IPS-15b (cell line): ENCODE measurements around the gene NEGR1.

Experiments used
- H3K27me3 ChIP-seq: one replicate; pipeline ENCODE4 v1.6.1; 2013; ENCODE audit warnings: low read length; ENCODE audit not compliant: control insufficient read depth, insufficient read depth
- H3K36me3 ChIP-seq: one replicate; pipeline ENCODE4 v1.6.1; 2013; ENCODE audit warnings: low read length; ENCODE audit not compliant: control insufficient read depth, insufficient read depth
- H3K4me1 ChIP-seq: one replicate; pipeline ENCODE4 v1.6.1; 2013; ENCODE audit warnings: mild to moderate bottlenecking, low read length; ENCODE audit not compliant: control insufficient read depth, insufficient read depth
- H3K4me3 ChIP-seq: one replicate; pipeline ENCODE4 v1.5.1; 2013; ENCODE audit warnings: low read depth, low read length
- H3K9ac ChIP-seq: one replicate; pipeline ENCODE4 v1.6.1; 2013; ENCODE audit warnings: low read depth, mild to moderate bottlenecking, low read length
- H3K9me3 ChIP-seq: one replicate; pipeline ENCODE4 v1.6.1; 2013; ENCODE audit warnings: mild to moderate bottlenecking, low read length; ENCODE audit not compliant: control insufficient read depth, insufficient read depth

The NEGR1 gene

DNA sequence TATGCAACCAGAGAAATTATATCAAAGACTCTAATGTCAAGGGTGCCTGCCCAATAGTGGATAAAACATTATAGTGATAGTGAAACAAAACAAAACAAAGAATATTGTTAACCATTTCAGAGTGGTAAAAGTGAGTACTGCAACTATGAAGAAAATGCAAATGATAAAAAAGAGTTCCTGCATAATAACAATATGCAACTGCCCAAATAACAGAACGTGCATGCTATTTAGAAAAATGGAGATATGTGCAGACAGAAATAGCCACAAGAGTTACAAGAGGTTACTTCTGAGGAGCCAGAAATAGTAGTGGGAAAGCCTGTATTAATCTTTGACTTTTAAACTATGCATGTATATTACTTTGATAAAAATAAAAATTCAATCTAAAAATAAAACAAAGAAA is 302.5 kb downstream of the NEGR1 start:
- no peaks in the 10 kb centered on the region for H3K36me3 ChIP-seq
- no peaks in the 10 kb centered on the region for H3K9me3 ChIP-seq
- no peak overlapping the region for H3K9ac ChIP-seq
- H3K4me3 ChIP-seq = no peak overlapping the region
- H3K27me3 ChIP-seq = no peaks in the 10 kb centered on the region
- H3K4me1 ChIP-seq = no peaks in the 10 kb centered on the region

DNA sequence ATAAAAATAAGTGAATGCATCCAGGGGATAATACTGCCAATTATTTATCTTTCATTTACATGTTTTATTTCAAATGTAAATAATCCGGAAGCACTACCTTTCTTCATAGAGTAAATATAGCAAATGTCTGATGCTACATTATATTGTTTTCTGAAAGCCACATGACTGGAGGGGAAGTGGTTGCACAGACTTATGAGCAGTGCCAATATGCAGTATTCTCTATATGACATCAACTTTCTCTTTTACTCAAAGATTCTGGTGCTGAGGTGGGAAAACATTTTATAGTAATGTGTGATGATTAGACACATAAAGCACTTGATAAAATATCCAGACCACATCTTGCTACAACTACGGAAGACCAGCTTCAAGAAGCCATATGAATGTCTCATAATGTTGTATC is 314.7 kb downstream of the NEGR1 start:
- no peaks in the 10 kb centered on the region for H3K36me3 ChIP-seq
- H3K9me3 ChIP-seq = no peaks in the 10 kb centered on the region
- no peak overlapping the region for H3K9ac ChIP-seq
- H3K4me3 ChIP-seq = no peak overlapping the region
- no peaks in the 10 kb centered on the region for H3K4me1 ChIP-seq
- H3K27me3 ChIP-seq = no peaks in the 10 kb centered on the region

DNA sequence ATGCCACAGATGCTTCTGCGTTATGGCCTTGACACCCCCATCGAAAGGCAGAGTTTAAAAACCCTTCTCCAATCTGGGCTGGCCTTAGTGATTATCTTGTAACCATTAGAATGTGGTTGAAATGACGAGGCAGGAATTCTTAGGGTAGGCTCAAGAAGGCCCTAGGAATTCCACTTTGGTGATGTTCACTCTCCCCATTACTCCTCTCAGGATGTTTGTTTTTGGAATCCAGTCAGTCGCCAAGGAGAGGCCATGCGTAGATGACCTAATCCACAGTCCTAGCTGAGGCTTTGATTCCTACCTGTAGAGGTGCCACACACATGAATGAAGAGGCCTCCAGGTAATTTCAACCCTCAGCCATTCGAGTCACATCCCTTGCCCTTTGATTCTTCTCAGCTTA is 318.2 kb downstream of the NEGR1 start:
- H3K4me1 ChIP-seq = no peaks in the 10 kb centered on the region
- no peaks in the 10 kb centered on the region for H3K9me3 ChIP-seq
- H3K9ac ChIP-seq = no peak overlapping the region
- no peak overlapping the region for H3K4me3 ChIP-seq
- no peaks in the 10 kb centered on the region for H3K27me3 ChIP-seq
- no peaks in the 10 kb centered on the region for H3K36me3 ChIP-seq

DNA sequence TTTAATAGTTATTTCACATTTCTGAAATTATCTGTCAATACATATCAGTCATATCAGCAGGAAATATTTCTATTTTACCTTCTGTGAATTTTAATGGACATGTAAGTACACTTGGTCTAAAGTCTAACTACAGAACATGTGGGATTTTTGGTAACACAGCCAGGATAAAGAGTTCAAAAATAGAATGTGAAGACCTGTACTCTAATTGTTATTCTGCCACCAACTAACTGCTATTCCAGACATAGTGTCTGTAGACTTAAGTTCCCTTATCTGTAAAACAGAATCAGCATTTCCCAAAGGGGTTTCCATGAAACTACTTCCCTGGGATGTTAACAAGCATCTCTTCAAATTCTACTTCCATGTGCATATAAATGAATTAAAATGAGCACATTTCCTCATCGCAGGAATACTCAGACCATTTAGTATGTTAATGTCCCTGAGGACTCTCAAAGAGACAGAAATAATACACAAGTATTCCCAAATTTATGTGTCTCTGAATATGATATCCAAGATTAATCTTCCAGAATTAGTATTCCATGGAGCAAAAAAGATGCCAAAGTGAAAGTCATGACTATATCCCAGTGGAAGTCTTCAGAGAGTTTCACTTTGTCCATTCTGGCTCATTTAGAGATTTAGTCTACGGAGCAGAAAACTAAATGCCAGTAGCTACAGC is 325.6 kb downstream of the NEGR1 start:
- Histone ChIP-seq H3K27me3 (no peaks in the 10 kb centered on the region), H3K4me1 (no peaks in the 10 kb centered on the region), H3K36me3 (no peaks in the 10 kb centered on the region), H3K9me3 (no peaks in the 10 kb centered on the region), H3K9ac (no peak overlapping the region), H3K4me3 (no peak overlapping the region)

DNA sequence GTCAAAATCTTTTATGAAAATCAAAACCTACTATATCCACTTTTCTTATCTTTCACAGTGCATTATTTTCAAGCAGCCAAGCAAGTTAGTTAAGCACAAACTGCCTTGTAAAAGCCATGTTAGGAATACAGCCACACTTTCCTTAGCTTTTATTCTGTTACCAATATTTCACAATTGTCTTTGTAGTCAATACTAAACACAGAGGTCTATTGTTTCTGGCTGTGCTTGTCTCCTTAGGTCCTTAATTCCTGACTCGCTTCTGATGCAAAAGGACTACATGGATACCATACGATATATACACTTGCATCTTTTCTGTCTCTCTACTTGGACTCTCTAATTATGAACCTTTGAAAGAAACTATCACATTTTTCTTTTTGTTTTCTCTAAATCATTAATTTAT is 331.8 kb downstream of the NEGR1 start:
- Histone ChIP-seq H3K27me3 (no peaks in the 10 kb centered on the region), H3K9ac (no peak overlapping the region), H3K9me3 (no peaks in the 10 kb centered on the region), H3K4me3 (no peak overlapping the region), H3K36me3 (no peaks in the 10 kb centered on the region), H3K4me1 (no peaks in the 10 kb centered on the region)

DNA sequence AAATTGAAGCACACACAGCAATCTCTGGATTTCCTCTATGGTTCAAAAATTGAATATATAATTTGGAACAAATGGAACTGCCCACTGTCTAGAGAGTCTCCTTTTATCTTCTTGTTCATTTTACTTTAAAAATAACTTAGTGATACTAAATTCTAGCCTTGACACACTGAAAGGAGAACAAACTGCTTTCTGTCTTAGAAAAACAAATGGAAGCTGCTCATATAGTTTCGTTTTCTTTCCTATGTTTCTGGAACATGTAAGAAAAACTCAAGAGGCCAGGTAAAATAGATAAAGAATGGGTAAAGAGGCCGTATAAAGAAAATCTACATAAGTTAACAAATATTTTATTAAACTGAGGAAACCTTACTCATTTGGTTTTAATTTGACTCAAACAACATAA is 332.7 kb downstream of the NEGR1 start:
- Histone ChIP-seq H3K36me3 (no peaks in the 10 kb centered on the region), H3K4me3 (no peak overlapping the region), H3K9ac (no peak overlapping the region), H3K4me1 (no peaks in the 10 kb centered on the region), H3K9me3 (no peaks in the 10 kb centered on the region), H3K27me3 (no peaks in the 10 kb centered on the region)

DNA sequence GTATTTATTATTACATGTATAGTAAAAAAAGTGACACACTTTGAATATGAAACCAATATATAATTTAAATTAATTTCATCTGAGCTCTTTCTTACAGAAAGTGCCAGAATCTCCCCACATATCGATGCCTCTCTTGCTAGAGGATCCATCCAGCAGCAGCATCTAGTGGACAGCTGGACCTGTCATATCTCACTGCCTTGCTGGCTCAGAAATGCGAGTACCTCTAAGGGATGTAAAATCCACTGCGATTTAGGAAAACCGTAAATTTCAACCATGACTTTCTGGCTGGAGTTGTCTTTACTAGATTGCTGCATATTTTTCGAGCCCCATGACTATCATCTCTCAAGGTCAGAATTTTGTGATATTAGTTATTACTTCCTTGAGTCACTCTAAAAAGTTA is 333.8 kb downstream of the NEGR1 start:
- Histone ChIP-seq H3K9ac (no peak overlapping the region), H3K9me3 (no peaks in the 10 kb centered on the region)

DNA sequence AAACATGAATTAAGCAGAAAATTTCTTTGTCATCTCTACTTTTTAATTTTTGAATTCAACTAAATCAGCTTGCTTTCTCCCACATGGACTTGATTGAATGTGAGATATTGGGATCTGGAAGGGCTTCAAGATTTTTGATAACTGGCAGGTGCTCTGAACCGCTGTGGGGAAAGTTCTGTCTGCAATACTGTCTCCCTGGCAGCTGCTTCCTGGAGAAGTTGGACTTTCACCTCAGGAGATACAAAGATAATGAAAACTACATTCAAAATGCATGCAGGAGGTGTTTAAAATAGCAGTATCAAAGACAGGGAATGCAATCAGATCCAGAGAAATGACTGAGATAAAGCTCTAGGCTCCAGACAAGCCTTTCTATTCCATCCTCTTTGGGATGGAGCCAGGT is 338.3 kb downstream of the NEGR1 start:
- no peaks in the 10 kb centered on the region for H3K36me3 ChIP-seq
- no peaks in the 10 kb centered on the region for H3K9me3 ChIP-seq
- no peaks in the 10 kb centered on the region for H3K27me3 ChIP-seq
- H3K4me1 ChIP-seq = no peaks in the 10 kb centered on the region
- no peak overlapping the region for H3K4me3 ChIP-seq
- H3K9ac ChIP-seq = no peak overlapping the region

More for the DNA sequence above, 333.8 kb downstream of the NEGR1 start:
- Histone ChIP-seq H3K36me3 (no peaks in the 10 kb centered on the region), H3K4me1 (no peaks in the 10 kb centered on the region), H3K27me3 (no peaks in the 10 kb centered on the region), H3K4me3 (no peak overlapping the region)

DNA sequence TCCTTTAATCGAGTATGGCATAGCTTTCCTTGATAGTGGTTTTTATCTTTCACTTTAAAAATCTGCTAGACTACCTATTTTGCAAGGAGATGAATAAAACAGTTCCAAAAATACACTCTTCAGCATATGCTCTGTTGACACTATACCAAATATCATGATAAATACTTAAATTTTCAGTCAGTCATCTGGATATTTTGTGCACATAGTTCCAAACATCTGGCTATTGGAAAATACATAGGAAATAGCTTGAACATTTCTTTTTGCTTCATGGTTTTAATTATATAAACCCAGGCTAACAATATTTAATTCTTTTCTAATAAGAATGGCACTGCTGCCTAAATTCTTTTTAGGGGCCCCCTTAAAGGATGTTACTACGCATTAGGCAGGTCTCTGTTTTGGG is 342.1 kb downstream of the NEGR1 start:
- Histone ChIP-seq H3K9ac (no peak overlapping the region), H3K27me3 (no peaks in the 10 kb centered on the region), H3K4me3 (no peak overlapping the region), H3K36me3 (no peaks in the 10 kb centered on the region), H3K9me3 (no peaks in the 10 kb centered on the region), H3K4me1 (no peaks in the 10 kb centered on the region)

DNA sequence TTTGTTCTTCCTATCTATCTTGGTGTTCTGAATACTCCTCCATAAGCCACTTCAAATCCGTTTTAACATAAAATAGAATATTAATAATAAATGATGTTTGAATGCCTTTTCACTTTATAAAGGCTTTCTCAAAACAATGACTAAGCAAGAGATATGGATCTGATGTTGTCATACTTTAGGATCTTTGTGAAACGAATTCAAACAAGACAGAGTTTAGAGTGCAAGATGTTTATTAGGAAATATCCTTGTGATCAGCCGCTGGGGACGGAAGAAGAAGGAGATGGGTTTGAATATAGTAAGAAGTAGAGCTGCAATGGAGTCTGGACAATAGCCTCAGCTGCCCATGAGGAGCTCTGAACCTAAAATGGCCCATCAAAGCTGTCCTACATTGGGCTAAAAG is 351.8 kb downstream of the NEGR1 start:
- Histone ChIP-seq H3K4me3 (no peak overlapping the region), H3K4me1 (no peaks in the 10 kb centered on the region), H3K9me3 (no peaks in the 10 kb centered on the region), H3K27me3 (no peaks in the 10 kb centered on the region), H3K36me3 (no peaks in the 10 kb centered on the region), H3K9ac (no peak overlapping the region)

DNA sequence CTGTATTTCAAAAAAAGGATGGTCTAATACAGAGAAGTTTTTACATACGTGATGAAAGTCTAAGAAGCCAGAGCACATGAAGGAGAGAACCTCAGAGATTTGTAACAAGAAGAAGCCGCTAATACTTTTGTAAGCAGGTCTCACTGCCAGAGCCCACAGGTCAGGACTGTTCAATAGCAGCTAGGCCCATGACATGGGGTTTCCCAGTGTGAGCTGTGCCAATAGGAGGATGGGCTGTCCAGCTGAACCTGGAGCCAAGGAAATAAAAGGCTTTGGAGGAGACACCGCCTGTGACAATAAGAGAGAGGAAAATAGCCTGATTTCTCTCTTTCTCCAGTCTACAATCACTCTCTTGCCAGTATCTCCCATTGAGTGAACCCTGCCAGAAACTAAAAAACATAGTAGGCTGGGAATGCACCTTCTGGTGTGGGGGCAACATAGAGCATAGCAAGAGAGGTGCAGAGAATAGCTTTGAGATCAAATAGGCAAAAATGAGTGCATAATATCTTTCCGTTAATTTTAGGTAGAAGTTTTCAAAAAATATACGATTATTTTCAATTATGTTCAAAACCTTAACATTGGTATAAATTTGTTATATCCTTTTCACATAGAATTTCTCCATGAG is 360.3 kb downstream of the NEGR1 start:
- Histone ChIP-seq H3K9ac (no peak overlapping the region), H3K27me3 (no peaks in the 10 kb centered on the region), H3K9me3 (no peaks in the 10 kb centered on the region), H3K36me3 (no peaks in the 10 kb centered on the region), H3K4me3 (no peak overlapping the region), H3K4me1 (no peaks in the 10 kb centered on the region)

DNA sequence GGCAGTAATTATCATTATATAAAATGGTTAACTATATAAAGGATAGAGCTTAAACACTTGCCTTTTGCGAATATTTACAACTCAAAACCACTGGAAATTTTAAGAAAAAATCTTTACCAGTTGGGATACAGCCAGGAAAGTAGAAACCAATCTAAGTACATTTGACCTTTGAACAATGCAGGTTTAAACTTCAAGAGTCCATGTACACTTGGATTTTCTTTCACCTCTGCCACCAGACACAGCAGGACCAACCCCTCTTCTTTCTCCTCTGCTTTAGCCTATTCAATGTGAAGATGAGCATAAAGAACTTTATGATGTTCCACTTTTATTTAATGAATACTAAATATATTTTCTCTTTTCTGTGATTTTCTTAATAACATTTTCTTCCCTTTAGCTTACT is 361.1 kb downstream of the NEGR1 start:
- no peak overlapping the region for H3K4me3 ChIP-seq
- no peak overlapping the region for H3K9ac ChIP-seq

More for the DNA sequence above, 361.1 kb downstream of the NEGR1 start:
- Histone ChIP-seq H3K27me3 (no peaks in the 10 kb centered on the region), H3K4me1 (no peaks in the 10 kb centered on the region), H3K36me3 (no peaks in the 10 kb centered on the region), H3K9me3 (no peaks in the 10 kb centered on the region)
